Amygdala (tissue), 56 donors: Measurements from ENCODE around the gene TDP1.
"Not testable (repeated sequence)": the region's sequence is repeated elsewhere in the genome, so short reads cannot be mapped to it uniquely, and the experiment has no call there.

Experiments used
- DNase-seq, 56 donors: peaks; one replicate each; lab custom pipeline; 2025; lab: John Stamatoyannopoulos, UW

Gene TDP1

GRCh38 chr14:89986462-89987160 lies 30.9 kb downstream of the TDP1 start:
- DNase-seq, result no peak

- DNase-seq, result no peak
Observed at GRCh38 chr14:89987161-89987475, 31.4 kb downstream of the TDP1 start.

- no peak for DNase-seq
Observed at GRCh38 chr14:89988787-89989186, 33.1 kb downstream of the TDP1 start.

GRCh38 chr14:89990218-89990617 lies 34.5 kb downstream of the TDP1 start:
- no peak for DNase-seq

GRCh38 chr14:89990623-89991275 lies 35.0 kb downstream of the TDP1 start:
- DNase-seq, result no peak

GRCh38 chr14:89992273-89992672 lies 36.5 kb downstream of the TDP1 start:
- no peak for DNase-seq

- no peak for DNase-seq
Observed at GRCh38 chr14:89996963-89997362, 41.2 kb downstream of the TDP1 start.

GRCh38 chr14:90000935-90001334 lies 45.2 kb downstream of the TDP1 start:
- DNase-seq, result no peak

GRCh38 chr14:90003526-90004307 lies 48.0 kb downstream of the TDP1 start:
- peak in 4 of 56 donors; percentile 8 to 23 (median 16) for DNase-seq

GRCh38 chr14:90005441-90005840 lies 49.7 kb downstream of the TDP1 start:
- DNase-seq, result no peak

- DNase-seq, result no peak
Observed at GRCh38 chr14:90005939-90006530, 50.3 kb downstream of the TDP1 start.

- no peak for DNase-seq
Observed at GRCh38 chr14:90017371-90017770, 61.6 kb downstream of the TDP1 start.

GRCh38 chr14:90019824-90020523 lies 64.2 kb downstream of the TDP1 start:
- DNase-seq, result peak in 4 of 56 donors; percentile 25 to 40 (median 32)

GRCh38 chr14:90023176-90023896 lies 67.6 kb downstream of the TDP1 start:
- no peak for DNase-seq

GRCh38 chr14:90024910-90025309 lies 69.2 kb downstream of the TDP1 start:
- no peak for DNase-seq

GRCh38 chr14:90026608-90027007 lies 70.9 kb downstream of the TDP1 start:
- not testable (repeated sequence) for DNase-seq

- no peak for DNase-seq
Observed at GRCh38 chr14:90027842-90028241, 72.1 kb downstream of the TDP1 start.

- no peak for DNase-seq
Observed at GRCh38 chr14:90034156-90034555, 78.4 kb downstream of the TDP1 start.

- DNase-seq, result no peak
Observed at GRCh38 chr14:90034835-90035525, 79.3 kb downstream of the TDP1 start.
